Gastrocnemius medialis (tissue), 4 donors: ENCODE measurements around the gene COG4.

Source experiments
- CTCF ChIP-seq, 5 experiments: fragments of 450-650 bp in 3 of 5; fragments of 200-600 bp in 2 of 5; sonication (generic) in 2 of 5; IDR thresholded peaks in 4 of 5; conservative IDR thresholded peaks in 1 of 5; 1 replicate in 4 of 5; 2 replicates in 1 of 5; pipeline ENCODE4 v1.5.1; 2016 to 2019; ENCODE audit warnings: antibody characterized with exemption in 5 of 5, mild to moderate bottlenecking in 3 of 5, moderate library complexity in 3 of 5
- POLR2A ChIP-seq, 2 donors: fragments of 450-650 bp; IDR thresholded peaks; one replicate each; pipeline ENCODE4 v1.6.1; 2017; ENCODE audit warnings: antibody characterized with exemption in 2 of 2, mild to moderate bottlenecking in 2 of 2, moderate library complexity in 2 of 2

- no peak for TF ChIP-seq CTCF (IDR thresholded peaks at IDR 0.05 in 4 of 5, conservative IDR thresholded peaks at IDR 0.05 in 1 of 5)
- no peak for TF ChIP-seq POLR2A (IDR thresholded peaks at IDR 0.05)
Measured at GRCh38 chr16:70440009-70440692, 83.2 kb downstream of the COG4 start.
